GM06990 (cell line): ENCODE data around the gene LDLRAD4.

Experiments used
- DNase-seq: peaks from one replicate; pipeline ENCODE4 v3.0.0-alpha.2; 2011; ENCODE audit not compliant: insufficient read length; ENCODE audit errors: extremely low read depth
- H3K27me3 ChIP-seq: replicated peaks from 2 replicates; pipeline ENCODE4 v1.6.0; 2011; ENCODE audit warnings: low read length; ENCODE audit not compliant: control insufficient read depth, insufficient read depth
- H3K36me3 ChIP-seq: 2 replicates; pipeline ENCODE4 v1.5.1; 2011; ENCODE audit warnings: low read length; ENCODE audit not compliant: control insufficient read depth, insufficient read depth
- H3K4me3 ChIP-seq: replicated peaks from 2 replicates; pipeline ENCODE4 v1.5.1; 2011; ENCODE audit warnings: low read depth, mild to moderate bottlenecking, control low read depth, low read length
- CTCF ChIP-seq: IDR thresholded peaks from 2 replicates; pipeline ENCODE4 v1.5.1; 2011; ENCODE audit warnings: low read length, control low read depth, mild to moderate bottlenecking, inconsistent platforms; ENCODE audit not compliant: insufficient read depth, poor library complexity, severe bottlenecking

Gene LDLRAD4

GRCh38 chr18:13583576-13584550 lies 365.3 kb downstream of the LDLRAD4 start:
- TF ChIP-seq CTCF: no peak
- Histone ChIP-seq H3K36me3 (no peaks in the 10 kb centered on the region), H3K27me3 (no peaks in the 10 kb centered on the region), H3K4me3 (no peak overlapping the region)
- DNase-seq: no peak

GRCh38 chr18:13584825-13585224 lies 366.3 kb downstream of the LDLRAD4 start:
- Histone ChIP-seq H3K27me3 (no peaks in the 10 kb centered on the region), H3K4me3 (no peak overlapping the region), H3K36me3 (no peaks in the 10 kb centered on the region)
- DNase-seq: no peak
- TF ChIP-seq CTCF: no peak

GRCh38 chr18:13585379-13586153 lies 367.0 kb downstream of the LDLRAD4 start:
- Histone ChIP-seq H3K36me3 (no peaks in the 10 kb centered on the region), H3K27me3 (no peaks in the 10 kb centered on the region), H3K4me3 (no peak overlapping the region)
- no peak for TF ChIP-seq CTCF
- no peak for DNase-seq

- DNase-seq: no peak
- no peak for TF ChIP-seq CTCF
- Histone ChIP-seq H3K4me3 (no peak overlapping the region), H3K27me3 (no peaks in the 10 kb centered on the region), H3K36me3 (no peaks in the 10 kb centered on the region)
These were observed 368.4 kb downstream of the LDLRAD4 start for GRCh38 chr18:13587001-13587400.

GRCh38 chr18:13587477-13587876 lies 368.9 kb downstream of the LDLRAD4 start:
- Histone ChIP-seq H3K27me3 (no peaks in the 10 kb centered on the region), H3K4me3 (no peak overlapping the region), H3K36me3 (no peaks in the 10 kb centered on the region)
- TF ChIP-seq CTCF: no peak
- DNase-seq: no peak
